ENCODE measurements around the gene ECSCR.
"Not testable (repeated sequence)": the region's sequence is repeated elsewhere in the genome, so short reads cannot be mapped to it uniquely, and the experiment has no call there.

The ECSCR gene, protein sequence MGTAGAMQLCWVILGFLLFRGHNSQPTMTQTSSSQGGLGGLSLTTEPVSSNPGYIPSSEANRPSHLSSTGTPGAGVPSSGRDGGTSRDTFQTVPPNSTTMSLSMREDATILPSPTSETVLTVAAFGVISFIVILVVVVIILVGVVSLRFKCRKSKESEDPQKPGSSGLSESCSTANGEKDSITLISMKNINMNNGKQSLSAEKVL

GRCh38 chr5:139462586-139463276 is at the start of gene ECSCR:
ECSCR (minus strand) TSS chr5:139462743; CDS start chr5:139462670, 73 bp downstream.
- no peak for DNase-seq (ENCODE audit: low read depth, low spot score)
- Histone ChIP-seq H3K9me3 (ENCODE audit: control insufficient read depth, insufficient read depth, low read length) (no peaks in the 10 kb centered on the region), H3K36me3 (ENCODE audit: control insufficient read depth, insufficient read depth, low read length) (no peaks in the 10 kb centered on the region), H3K27me3 (ENCODE audit: control insufficient read depth, insufficient read depth, low read length) (no peaks in the 10 kb centered on the region), H3K4me3 (ENCODE audit: low read length) (no peak within 1 kb of the TSS), H3K4me1 (ENCODE audit: control insufficient read depth, insufficient read depth, low read length) (peaks cover 9% of the 10 kb centered on the region), H3K27ac (ENCODE audit: low read length) (no peak within 1 kb of the TSS)
- no CpG with 5 or more reads among the region's 10 CpGs for WGBS (ENCODE audit: insufficient coverage, insufficient read length)

GRCh38 chr5:139504722-139505121 is 42.2 kb upstream of the ECSCR start:
- no CpG with 5 or more reads among the region's 5 CpGs for WGBS (ENCODE audit: insufficient coverage, insufficient read length)
- not testable (repeated sequence) for H3K27ac ChIP-seq (ENCODE audit: low read length); H3K36me3 ChIP-seq (ENCODE audit: control insufficient read depth, insufficient read depth, low read length); H3K27me3 ChIP-seq (ENCODE audit: control insufficient read depth, insufficient read depth, low read length); H3K4me1 ChIP-seq (ENCODE audit: control insufficient read depth, insufficient read depth, low read length); DNase-seq (ENCODE audit: low read depth, low spot score); H3K4me3 ChIP-seq (ENCODE audit: low read length); H3K9me3 ChIP-seq (ENCODE audit: control insufficient read depth, insufficient read depth, low read length)

DNA sequence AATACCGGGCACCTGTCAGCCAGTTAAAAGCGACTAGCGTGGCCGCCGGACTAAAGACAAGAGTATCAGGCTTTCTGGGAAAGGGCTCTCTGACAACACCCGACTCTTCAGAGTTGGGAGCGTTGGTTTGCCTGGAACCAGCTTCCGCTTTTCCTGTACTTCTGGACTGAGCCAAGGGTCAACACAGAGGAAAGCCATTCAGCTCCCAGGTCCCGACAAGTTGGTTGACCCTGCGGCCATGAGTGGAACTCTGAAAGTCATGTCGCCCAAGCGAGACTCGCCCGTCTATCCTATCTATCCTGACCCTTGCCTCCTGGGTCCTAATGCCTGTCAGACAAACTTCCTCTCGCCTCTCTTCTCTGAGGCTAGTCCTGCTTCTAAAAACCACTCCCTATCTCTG is 41.3 kb upstream of the ECSCR start:
- not testable (repeated sequence) for H3K9me3 ChIP-seq (ENCODE audit: control insufficient read depth, insufficient read depth, low read length); DNase-seq (ENCODE audit: low read depth, low spot score); H3K4me1 ChIP-seq (ENCODE audit: control insufficient read depth, insufficient read depth, low read length); H3K27ac ChIP-seq (ENCODE audit: low read length); H3K27me3 ChIP-seq (ENCODE audit: control insufficient read depth, insufficient read depth, low read length); H3K4me3 ChIP-seq (ENCODE audit: low read length); H3K36me3 ChIP-seq (ENCODE audit: control insufficient read depth, insufficient read depth, low read length)
- no CpG with 5 or more reads among the region's 15 CpGs for WGBS (ENCODE audit: insufficient coverage, insufficient read length)

DNA sequence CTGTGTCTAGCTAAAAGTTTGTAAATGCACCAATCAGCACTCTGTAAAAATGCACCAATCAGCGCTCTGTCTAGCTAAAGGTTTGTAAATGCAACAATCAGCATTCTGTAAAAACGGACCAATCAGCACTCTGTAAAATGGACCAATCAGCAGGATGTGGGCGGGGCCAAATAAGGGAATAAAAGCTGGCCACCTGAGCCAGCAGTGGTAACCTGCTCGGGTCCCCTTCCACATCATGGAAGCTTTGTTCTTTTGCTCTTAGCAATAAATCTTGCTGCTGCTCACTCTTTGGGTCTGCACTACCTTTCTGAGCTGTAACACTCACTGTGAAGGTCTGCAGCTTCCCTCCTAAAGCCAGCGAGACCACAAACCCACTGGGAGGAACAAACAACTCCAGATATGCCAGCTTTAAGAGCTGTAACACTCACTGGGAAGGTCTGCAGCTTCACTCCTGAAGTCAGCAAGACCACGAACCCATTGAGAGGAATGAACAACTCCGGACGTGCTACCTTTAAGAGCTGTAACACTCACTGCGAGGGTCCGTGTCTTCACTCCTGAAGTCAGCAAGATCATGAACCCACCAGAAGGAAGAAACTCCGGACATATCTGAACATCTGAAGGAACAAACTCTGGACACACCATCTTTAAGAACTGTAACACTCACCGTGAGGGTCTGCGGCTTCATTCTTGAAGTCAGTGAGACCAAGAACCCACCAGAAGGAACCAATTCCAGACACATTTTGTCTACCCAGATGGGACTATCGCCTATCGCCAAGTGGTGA is 40.7 kb upstream of the ECSCR start:
- not testable (repeated sequence) for H3K36me3 ChIP-seq (ENCODE audit: control insufficient read depth, insufficient read depth, low read length); H3K27me3 ChIP-seq (ENCODE audit: control insufficient read depth, insufficient read depth, low read length); H3K9me3 ChIP-seq (ENCODE audit: control insufficient read depth, insufficient read depth, low read length); H3K4me3 ChIP-seq (ENCODE audit: low read length); H3K27ac ChIP-seq (ENCODE audit: low read length); H3K4me1 ChIP-seq (ENCODE audit: control insufficient read depth, insufficient read depth, low read length); DNase-seq (ENCODE audit: low read depth, low spot score)
- WGBS (ENCODE audit: insufficient coverage, insufficient read length) = no CpG with 5 or more reads among the region's 15 CpGs

DNA sequence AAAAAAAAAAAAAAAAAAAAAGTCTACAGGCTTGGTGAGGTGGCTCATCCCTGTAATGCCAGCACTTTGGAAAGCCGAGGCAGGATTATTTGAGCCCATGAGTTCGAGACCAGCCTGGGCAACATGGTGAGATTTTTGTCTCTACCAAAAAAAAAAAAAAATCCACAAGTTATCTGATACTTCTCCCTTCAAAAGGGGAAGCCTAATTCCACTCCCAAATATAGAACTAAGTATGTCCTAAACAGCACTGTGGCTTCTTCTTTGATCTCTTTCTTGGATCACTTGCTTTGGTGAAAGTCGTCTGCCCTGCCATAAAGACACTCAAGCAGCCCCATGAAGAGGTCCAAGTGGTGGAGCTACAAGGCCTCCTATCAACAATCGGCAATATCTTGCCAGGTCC is 38.8 kb upstream of the ECSCR start:
- DNase-seq (ENCODE audit: low read depth, low spot score) = no peak
- Histone ChIP-seq H3K4me3 (ENCODE audit: low read length) (no peak overlapping the region), H3K27ac (ENCODE audit: low read length) (no peak overlapping the region), H3K36me3 (ENCODE audit: control insufficient read depth, insufficient read depth, low read length) (no peaks in the 10 kb centered on the region), H3K9me3 (ENCODE audit: control insufficient read depth, insufficient read depth, low read length) (no peaks in the 10 kb centered on the region), H3K27me3 (ENCODE audit: control insufficient read depth, insufficient read depth, low read length) (no peaks in the 10 kb centered on the region), H3K4me1 (ENCODE audit: control insufficient read depth, insufficient read depth, low read length) (no peaks in the 10 kb centered on the region; the same call in 1 of the 2 replicates)
- no CpG with 5 or more reads among the region's 4 CpGs for WGBS (ENCODE audit: insufficient coverage, insufficient read length)

DNA sequence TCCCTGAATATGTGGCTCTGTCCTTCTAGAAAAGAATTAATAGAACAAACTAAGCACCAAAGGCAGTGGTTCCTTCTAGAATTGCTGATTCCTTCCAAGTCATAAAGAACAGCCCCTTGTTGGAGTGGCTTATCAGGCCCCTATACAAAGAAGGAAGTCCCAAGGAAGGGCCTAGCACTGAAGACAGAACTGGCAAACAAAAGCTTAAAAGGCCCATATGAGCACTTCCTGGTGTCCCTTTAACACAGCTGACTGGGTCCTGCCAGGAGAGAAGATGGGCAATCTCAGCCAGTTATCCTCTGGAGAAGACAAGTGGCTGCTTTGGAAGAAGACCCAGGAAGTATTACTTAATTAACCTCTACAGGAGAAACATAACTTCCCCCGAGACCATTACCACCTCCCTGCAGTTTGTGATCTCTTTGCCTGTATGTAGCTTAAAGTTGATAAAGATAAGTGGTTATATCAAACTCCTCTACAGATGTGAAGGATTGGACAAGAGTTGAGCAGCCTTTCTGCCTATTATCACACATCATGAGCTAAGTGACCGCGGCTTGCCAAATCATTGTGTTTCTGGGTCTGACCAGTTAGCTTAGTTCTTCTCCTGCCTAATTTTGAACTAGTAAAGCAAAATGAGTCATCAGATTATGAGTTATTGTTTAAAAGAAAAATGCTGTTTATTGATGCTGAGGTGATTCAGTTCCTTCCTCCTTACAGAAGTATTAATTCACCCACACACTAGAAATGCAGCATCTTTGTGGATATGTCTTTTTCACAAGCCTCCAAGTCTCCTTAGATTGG is 33.3 kb upstream of the ECSCR start:
- Histone ChIP-seq H3K9me3 (ENCODE audit: control insufficient read depth, insufficient read depth, low read length) (no peaks in the 10 kb centered on the region), H3K4me1 (ENCODE audit: control insufficient read depth, insufficient read depth, low read length) (no peaks in the 10 kb centered on the region), H3K36me3 (ENCODE audit: control insufficient read depth, insufficient read depth, low read length) (no peaks in the 10 kb centered on the region), H3K4me3 (ENCODE audit: low read length) (no peak overlapping the region), H3K27ac (ENCODE audit: low read length) (no peak overlapping the region), H3K27me3 (ENCODE audit: control insufficient read depth, insufficient read depth, low read length) (no peaks in the 10 kb centered on the region)
- DNase-seq (ENCODE audit: low read depth, low spot score) = no peak
- WGBS (ENCODE audit: insufficient coverage, insufficient read length) = no CpG with 5 or more reads among the region's 3 CpGs

- H3K27ac ChIP-seq (ENCODE audit: low read length) = no peak overlapping the region
- DNase-seq (ENCODE audit: low read depth, low spot score) = no peak
- H3K27me3 ChIP-seq (ENCODE audit: control insufficient read depth, insufficient read depth, low read length) = no peaks in the 10 kb centered on the region
Observed at GRCh38 chr5:139494832-139495231, 32.3 kb upstream of the ECSCR start.

DNA sequence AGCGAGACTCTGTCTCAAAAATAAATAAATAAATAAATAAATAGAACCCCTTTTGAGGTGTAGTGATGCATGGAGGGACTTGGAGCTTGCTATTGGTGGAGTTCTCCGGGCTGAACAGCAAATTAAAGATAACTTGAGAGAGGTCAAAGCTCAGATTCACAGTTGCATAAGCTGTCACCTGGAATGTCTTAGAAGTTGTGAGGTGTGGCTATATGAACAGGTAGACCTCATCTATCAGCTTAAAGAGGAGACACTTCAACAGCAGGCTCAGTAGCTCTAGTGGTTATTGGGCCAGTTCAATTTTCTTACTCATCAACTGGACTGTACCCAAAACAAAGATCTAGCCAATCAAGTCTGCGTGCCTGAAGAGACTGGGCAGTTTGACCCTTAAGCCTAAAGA is 31.7 kb upstream of the ECSCR start:
- H3K9me3 ChIP-seq (ENCODE audit: control insufficient read depth, insufficient read depth, low read length) = no peaks in the 10 kb centered on the region
- H3K4me3 ChIP-seq (ENCODE audit: low read length) = no peak overlapping the region
- no CpG with 5 or more reads among the region's 3 CpGs for WGBS (ENCODE audit: insufficient coverage, insufficient read length)
- H3K27me3 ChIP-seq (ENCODE audit: control insufficient read depth, insufficient read depth, low read length) = no peaks in the 10 kb centered on the region
- H3K4me1 ChIP-seq (ENCODE audit: control insufficient read depth, insufficient read depth, low read length) = no peaks in the 10 kb centered on the region
- no peaks in the 10 kb centered on the region for H3K36me3 ChIP-seq (ENCODE audit: control insufficient read depth, insufficient read depth, low read length)
- H3K27ac ChIP-seq (ENCODE audit: low read length) = no peak overlapping the region
- DNase-seq (ENCODE audit: low read depth, low spot score) = no peak

More at GRCh38 chr5:139494832-139495231, 32.3 kb upstream of the ECSCR start:
- H3K36me3 ChIP-seq (ENCODE audit: control insufficient read depth, insufficient read depth, low read length) = no peaks in the 10 kb centered on the region
- no peak overlapping the region for H3K4me3 ChIP-seq (ENCODE audit: low read length)
- H3K9me3 ChIP-seq (ENCODE audit: control insufficient read depth, insufficient read depth, low read length) = no peaks in the 10 kb centered on the region
- no peaks in the 10 kb centered on the region for H3K4me1 ChIP-seq (ENCODE audit: control insufficient read depth, insufficient read depth, low read length)

GRCh38 chr5:139492700-139493192 is 30.2 kb upstream of the ECSCR start:
- Histone ChIP-seq H3K4me1 (ENCODE audit: control insufficient read depth, insufficient read depth, low read length) (no peaks in the 10 kb centered on the region), H3K9me3 (ENCODE audit: control insufficient read depth, insufficient read depth, low read length) (no peaks in the 10 kb centered on the region), H3K27ac (ENCODE audit: low read length) (no peak overlapping the region), H3K27me3 (ENCODE audit: control insufficient read depth, insufficient read depth, low read length) (no peaks in the 10 kb centered on the region), H3K36me3 (ENCODE audit: control insufficient read depth, insufficient read depth, low read length) (no peaks in the 10 kb centered on the region), H3K4me3 (ENCODE audit: low read length) (no peak overlapping the region)
- no peak for DNase-seq (ENCODE audit: low read depth, low spot score)
- no CpG with 5 or more reads among the region's 6 CpGs for WGBS (ENCODE audit: insufficient coverage, insufficient read length)

DNA sequence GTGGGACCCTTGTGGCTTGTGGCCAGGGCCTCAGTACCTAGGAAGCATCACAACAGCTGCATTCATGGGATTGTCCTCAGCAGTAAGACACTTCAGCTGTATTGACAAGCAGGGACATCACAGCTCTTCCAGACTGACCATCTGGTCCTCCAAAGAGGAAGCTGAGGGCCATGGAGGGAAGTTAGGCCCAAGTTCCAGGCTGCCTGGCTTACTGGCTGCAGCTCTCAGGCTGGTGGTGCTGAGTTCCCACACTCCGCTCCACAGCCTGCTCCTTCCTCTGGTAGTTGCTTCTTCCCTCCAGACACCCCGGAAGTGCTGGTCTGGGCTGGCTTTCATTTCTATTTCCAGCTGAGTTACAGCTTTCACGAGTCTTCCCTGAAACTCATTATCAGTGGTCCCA is 25.7 kb upstream of the ECSCR start:
- Histone ChIP-seq H3K9me3 (ENCODE audit: control insufficient read depth, insufficient read depth, low read length) (no peaks in the 10 kb centered on the region), H3K4me1 (ENCODE audit: control insufficient read depth, insufficient read depth, low read length) (peaks cover 2% of the 10 kb centered on the region; the same call in 1 of the 2 replicates), H3K4me3 (ENCODE audit: low read length) (no peak overlapping the region), H3K36me3 (ENCODE audit: control insufficient read depth, insufficient read depth, low read length) (no peaks in the 10 kb centered on the region), H3K27ac (ENCODE audit: low read length) (no peak overlapping the region), H3K27me3 (ENCODE audit: control insufficient read depth, insufficient read depth, low read length) (no peaks in the 10 kb centered on the region)
- WGBS (ENCODE audit: insufficient coverage, insufficient read length) = no CpG with 5 or more reads among the region's 3 CpGs
- no peak for DNase-seq (ENCODE audit: low read depth, low spot score)

All from iPS DF 6.9 (cell line).